ENCODE measurements around the gene RERE.

GRCh38 chr1:8813016-8813763 lies 4.2 kb downstream of the RERE start:
- TF ChIP-seq CTCF (IDR thresholded peaks at IDR 0.05; ENCODE audit: poor library complexity) (no peak), EZH2 (IDR thresholded peaks at IDR 0.05; ENCODE audit: borderline replicate concordance) (no peak)

Measured in hepatocyte (in vitro differentiated cells).